ENCODE results near the gene SH3GL2. TPM values are rescaled to one million over a fixed set of nuclear protein-coding genes. Genes with fewer than 3 reads are reported as not detected.

SH3GL2 gene
- total RNA-seq, 1 donor from 2014 or later = under 0.01 TPM

GRCh38 chr9:17813798-17814197 lies 234.9 kb downstream of the SH3GL2 start:
- Histone ChIP-seq H3K27me3 (ENCODE audit: control insufficient read depth in 3 of 3, insufficient read depth in 3 of 3, low read length in 3 of 3) (no peaks in the 10 kb centered on the region), H3K4me1 (ENCODE audit: control insufficient read depth in 3 of 3, insufficient read depth in 3 of 3, low read length in 3 of 3) (no peaks in the 10 kb centered on the region), H3K9me3 (ENCODE audit: control insufficient read depth in 3 of 3, low read length in 3 of 3) (no peaks in the 10 kb centered on the region), H3K36me3 (ENCODE audit: control insufficient read depth in 3 of 3, insufficient read depth in 3 of 3, low read length in 3 of 3) (no peaks in the 10 kb centered on the region), H3K4me3 (ENCODE audit: low read length in 3 of 3) (no peak overlapping the region), H3K27ac (ENCODE audit: low read depth, low read length) (no peak overlapping the region), H3K9ac (ENCODE audit: low read depth in 1 of 3, low read length in 3 of 3) (no peak overlapping the region)

DNA sequence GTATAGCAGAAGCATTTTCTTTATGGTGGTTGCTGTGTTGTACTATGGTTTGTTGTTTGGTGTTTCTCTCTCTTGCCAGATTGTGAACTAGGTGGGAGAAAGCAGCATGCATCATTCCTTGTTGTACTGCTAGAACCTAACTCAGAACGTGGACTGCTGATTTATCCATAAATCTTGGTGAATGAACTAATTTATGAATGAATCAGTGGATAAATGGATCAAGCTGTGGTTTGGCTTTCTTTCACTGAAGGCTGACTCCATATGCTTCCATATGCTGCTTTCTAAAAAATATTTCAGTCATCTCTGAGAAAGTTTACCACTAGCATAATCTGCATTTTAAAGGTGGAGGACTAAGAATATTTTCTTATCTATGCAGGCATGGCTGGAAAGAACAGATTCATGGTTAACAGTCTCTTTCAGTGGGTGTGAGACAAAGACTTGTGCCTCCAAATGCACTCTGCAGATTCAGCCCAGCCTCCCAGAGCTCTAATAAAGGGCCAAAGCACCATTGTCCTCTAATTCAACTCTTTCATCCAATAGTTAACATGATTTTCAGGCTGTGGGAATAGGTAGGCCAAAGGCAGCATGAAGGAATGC lies 237.7 kb downstream of the SH3GL2 start:
- no peak overlapping the region for H3K9ac ChIP-seq (ENCODE audit: low read depth in 1 of 3, low read length in 3 of 3)
- no peaks in the 10 kb centered on the region for H3K4me1 ChIP-seq (ENCODE audit: control insufficient read depth in 3 of 3, insufficient read depth in 3 of 3, low read length in 3 of 3)
- no peak overlapping the region for H3K27ac ChIP-seq (ENCODE audit: low read depth, low read length)
- H3K9me3 ChIP-seq (ENCODE audit: control insufficient read depth in 3 of 3, low read length in 3 of 3) = no peaks in the 10 kb centered on the region
- no peaks in the 10 kb centered on the region for H3K27me3 ChIP-seq (ENCODE audit: control insufficient read depth in 3 of 3, insufficient read depth in 3 of 3, low read length in 3 of 3)
- no peak overlapping the region for H3K4me3 ChIP-seq (ENCODE audit: low read length in 3 of 3)
- no peaks in the 10 kb centered on the region for H3K36me3 ChIP-seq (ENCODE audit: control insufficient read depth in 3 of 3, insufficient read depth in 3 of 3, low read length in 3 of 3)

- Histone ChIP-seq H3K36me3 (ENCODE audit: control insufficient read depth in 3 of 3, insufficient read depth in 3 of 3, low read length in 3 of 3) (no peaks in the 10 kb centered on the region), H3K4me1 (ENCODE audit: control insufficient read depth in 3 of 3, insufficient read depth in 3 of 3, low read length in 3 of 3) (no peaks in the 10 kb centered on the region), H3K9ac (ENCODE audit: low read depth in 1 of 3, low read length in 3 of 3) (no peak overlapping the region), H3K9me3 (ENCODE audit: control insufficient read depth in 3 of 3, low read length in 3 of 3) (no peaks in the 10 kb centered on the region), H3K4me3 (ENCODE audit: low read length in 3 of 3) (no peak overlapping the region), H3K27me3 (ENCODE audit: control insufficient read depth in 3 of 3, insufficient read depth in 3 of 3, low read length in 3 of 3) (no peaks in the 10 kb centered on the region), H3K27ac (ENCODE audit: low read depth, low read length) (no peak overlapping the region)
Measured at GRCh38 chr9:17824191-17824590, 245.3 kb downstream of the SH3GL2 start.

DNA sequence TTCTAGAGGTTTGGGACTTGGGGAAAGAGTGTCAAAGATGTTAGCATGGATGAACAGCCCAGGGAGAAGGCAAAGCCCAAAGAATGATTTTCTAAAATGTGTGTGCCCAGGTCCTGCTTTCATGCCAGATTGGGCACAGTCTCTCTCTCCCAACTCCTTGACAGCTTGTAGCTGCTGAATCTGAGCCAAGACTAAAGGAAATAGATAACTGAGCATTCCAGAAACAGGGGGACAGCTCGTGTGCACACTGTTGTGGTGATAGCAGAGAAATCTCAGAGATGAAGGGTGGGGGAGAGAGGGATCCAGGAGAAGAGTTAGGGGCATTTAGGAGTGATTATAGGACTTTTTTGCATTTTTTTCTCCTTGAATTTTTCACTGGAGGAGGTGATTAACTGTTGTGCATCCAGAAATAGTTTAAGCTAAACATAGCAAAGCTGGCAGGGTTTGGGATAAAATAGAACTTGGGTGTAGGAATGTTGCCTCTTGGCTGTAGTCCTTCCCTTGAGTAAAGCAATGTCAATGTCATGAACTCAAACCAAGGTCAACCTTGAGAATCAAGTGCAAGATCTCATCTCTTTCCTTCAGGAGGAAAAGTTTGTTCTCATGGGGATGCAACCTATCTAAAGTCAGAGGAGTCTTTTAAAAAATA lies 245.9 kb downstream of the SH3GL2 start:
- Histone ChIP-seq H3K27me3 (ENCODE audit: control insufficient read depth in 3 of 3, insufficient read depth in 3 of 3, low read length in 3 of 3) (no peaks in the 10 kb centered on the region), H3K4me3 (ENCODE audit: low read length in 3 of 3) (no peak overlapping the region), H3K9me3 (ENCODE audit: control insufficient read depth in 3 of 3, low read length in 3 of 3) (no peaks in the 10 kb centered on the region), H3K27ac (ENCODE audit: low read depth, low read length) (no peak overlapping the region), H3K9ac (ENCODE audit: low read depth in 1 of 3, low read length in 3 of 3) (no peak overlapping the region), H3K4me1 (ENCODE audit: control insufficient read depth in 3 of 3, insufficient read depth in 3 of 3, low read length in 3 of 3) (no peaks in the 10 kb centered on the region), H3K36me3 (ENCODE audit: control insufficient read depth in 3 of 3, insufficient read depth in 3 of 3, low read length in 3 of 3) (no peaks in the 10 kb centered on the region)

DNA sequence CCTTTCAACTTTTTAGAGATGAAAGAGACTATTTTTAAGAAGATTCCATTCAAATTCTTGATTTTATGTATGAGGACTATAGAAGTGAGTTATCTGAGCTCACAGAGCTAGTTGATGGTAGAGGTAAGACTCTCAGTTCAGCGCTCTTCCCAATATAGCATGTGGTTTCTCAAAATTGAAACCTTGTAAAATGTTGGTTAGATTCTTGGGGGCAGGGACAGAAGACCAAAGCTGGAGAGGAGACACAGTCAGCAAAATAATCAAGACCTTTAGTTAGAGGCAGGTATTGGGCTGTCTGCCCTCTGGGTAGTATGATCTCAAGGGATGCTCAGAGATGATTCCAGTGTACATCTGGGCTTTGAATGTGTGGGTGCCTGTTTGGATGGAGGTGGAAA lies 246.4 kb downstream of the SH3GL2 start:
- H3K4me1 ChIP-seq (ENCODE audit: control insufficient read depth in 3 of 3, insufficient read depth in 3 of 3, low read length in 3 of 3) = no peaks in the 10 kb centered on the region
- H3K9ac ChIP-seq (ENCODE audit: low read depth in 1 of 3, low read length in 3 of 3) = no peak overlapping the region
- H3K27me3 ChIP-seq (ENCODE audit: control insufficient read depth in 3 of 3, insufficient read depth in 3 of 3, low read length in 3 of 3) = no peaks in the 10 kb centered on the region
- H3K27ac ChIP-seq (ENCODE audit: low read depth, low read length) = no peak overlapping the region
- no peaks in the 10 kb centered on the region for H3K9me3 ChIP-seq (ENCODE audit: control insufficient read depth in 3 of 3, low read length in 3 of 3)
- no peaks in the 10 kb centered on the region for H3K36me3 ChIP-seq (ENCODE audit: control insufficient read depth in 3 of 3, insufficient read depth in 3 of 3, low read length in 3 of 3)
- no peak overlapping the region for H3K4me3 ChIP-seq (ENCODE audit: low read length in 3 of 3)

- Histone ChIP-seq H3K9ac (ENCODE audit: low read depth in 1 of 3, low read length in 3 of 3) (no peak overlapping the region), H3K27ac (ENCODE audit: low read depth, low read length) (no peak overlapping the region), H3K4me3 (ENCODE audit: low read length in 3 of 3) (no peak overlapping the region), H3K4me1 (ENCODE audit: control insufficient read depth in 3 of 3, insufficient read depth in 3 of 3, low read length in 3 of 3) (no peaks in the 10 kb centered on the region), H3K36me3 (ENCODE audit: control insufficient read depth in 3 of 3, insufficient read depth in 3 of 3, low read length in 3 of 3) (no peaks in the 10 kb centered on the region), H3K9me3 (ENCODE audit: control insufficient read depth in 3 of 3, low read length in 3 of 3) (no peaks in the 10 kb centered on the region), H3K27me3 (ENCODE audit: control insufficient read depth in 3 of 3, insufficient read depth in 3 of 3, low read length in 3 of 3) (no peaks in the 10 kb centered on the region)
Measured at GRCh38 chr9:17829064-17829463, 250.2 kb downstream of the SH3GL2 start.

GRCh38 chr9:17829812-17830385 lies 251.0 kb downstream of the SH3GL2 start:
- Histone ChIP-seq H3K27ac (ENCODE audit: low read depth, low read length) (no peak overlapping the region), H3K4me1 (ENCODE audit: control insufficient read depth in 3 of 3, insufficient read depth in 3 of 3, low read length in 3 of 3) (no peaks in the 10 kb centered on the region), H3K36me3 (ENCODE audit: control insufficient read depth in 3 of 3, insufficient read depth in 3 of 3, low read length in 3 of 3) (no peaks in the 10 kb centered on the region), H3K9me3 (ENCODE audit: control insufficient read depth in 3 of 3, low read length in 3 of 3) (no peaks in the 10 kb centered on the region), H3K27me3 (ENCODE audit: control insufficient read depth in 3 of 3, insufficient read depth in 3 of 3, low read length in 3 of 3) (no peaks in the 10 kb centered on the region), H3K4me3 (ENCODE audit: low read length in 3 of 3) (no peak overlapping the region), H3K9ac (ENCODE audit: low read depth in 1 of 3, low read length in 3 of 3) (no peak overlapping the region)

DNA sequence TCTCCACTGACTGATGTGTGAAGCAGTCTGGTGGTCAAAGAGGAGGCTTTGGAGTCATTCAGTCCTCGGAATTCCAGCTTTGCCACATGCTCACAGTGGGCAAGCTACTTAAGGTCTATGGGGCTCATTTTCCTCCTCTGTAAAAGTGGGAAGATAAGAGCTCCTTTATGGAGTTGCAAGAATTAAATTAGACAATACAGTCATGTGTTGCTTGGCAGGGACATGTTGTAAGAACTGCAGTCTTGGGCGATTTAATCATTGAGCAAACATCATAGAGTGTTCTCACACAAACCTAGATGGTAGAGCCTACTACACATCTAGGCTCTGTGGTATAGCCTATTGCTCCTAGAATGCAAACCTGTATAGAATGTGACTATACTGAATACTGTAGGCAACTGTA lies 253.9 kb downstream of the SH3GL2 start:
- Histone ChIP-seq H3K27ac (ENCODE audit: low read depth, low read length) (no peak overlapping the region), H3K4me3 (ENCODE audit: low read length in 3 of 3) (no peak overlapping the region), H3K9ac (ENCODE audit: low read depth in 1 of 3, low read length in 3 of 3) (no peak overlapping the region), H3K36me3 (ENCODE audit: control insufficient read depth in 3 of 3, insufficient read depth in 3 of 3, low read length in 3 of 3) (no peaks in the 10 kb centered on the region), H3K27me3 (ENCODE audit: control insufficient read depth in 3 of 3, insufficient read depth in 3 of 3, low read length in 3 of 3) (no peaks in the 10 kb centered on the region), H3K9me3 (ENCODE audit: control insufficient read depth in 3 of 3, low read length in 3 of 3) (no peaks in the 10 kb centered on the region), H3K4me1 (ENCODE audit: control insufficient read depth in 3 of 3, insufficient read depth in 3 of 3, low read length in 3 of 3) (no peaks in the 10 kb centered on the region)

- Histone ChIP-seq H3K36me3 (ENCODE audit: control insufficient read depth in 3 of 3, insufficient read depth in 3 of 3, low read length in 3 of 3) (no peaks in the 10 kb centered on the region), H3K27ac (ENCODE audit: low read depth, low read length) (no peak overlapping the region), H3K9ac (ENCODE audit: low read depth in 1 of 3, low read length in 3 of 3) (no peak overlapping the region), H3K27me3 (ENCODE audit: control insufficient read depth in 3 of 3, insufficient read depth in 3 of 3, low read length in 3 of 3) (no peaks in the 10 kb centered on the region), H3K4me3 (ENCODE audit: low read length in 3 of 3) (no peak overlapping the region), H3K4me1 (ENCODE audit: control insufficient read depth in 3 of 3, insufficient read depth in 3 of 3, low read length in 3 of 3) (no peaks in the 10 kb centered on the region), H3K9me3 (ENCODE audit: control insufficient read depth in 3 of 3, low read length in 3 of 3) (no peaks in the 10 kb centered on the region)
Measured at GRCh38 chr9:17833846-17834245, 255.0 kb downstream of the SH3GL2 start.

DNA sequence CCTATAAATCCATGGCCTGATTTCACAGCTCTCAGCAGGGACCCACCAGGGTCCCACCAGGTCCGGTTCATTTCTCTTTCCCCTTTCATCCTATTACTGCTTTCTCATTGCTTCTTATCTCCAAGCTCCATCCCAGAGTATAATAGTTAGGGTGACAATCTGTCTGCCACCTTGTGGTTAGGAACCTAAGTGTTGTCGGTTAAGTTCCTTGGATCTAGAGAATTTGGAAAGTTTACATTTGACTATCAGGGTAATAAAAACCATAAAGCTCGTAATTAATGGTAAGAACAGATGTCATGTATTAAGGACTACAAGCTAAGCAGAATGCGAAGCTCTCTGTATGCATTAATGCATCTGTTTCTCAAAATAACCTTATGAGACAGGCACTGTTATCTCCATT lies 259.1 kb downstream of the SH3GL2 start:
- Histone ChIP-seq H3K36me3 (ENCODE audit: control insufficient read depth in 3 of 3, insufficient read depth in 3 of 3, low read length in 3 of 3) (no peaks in the 10 kb centered on the region), H3K4me1 (ENCODE audit: control insufficient read depth in 3 of 3, insufficient read depth in 3 of 3, low read length in 3 of 3) (no peaks in the 10 kb centered on the region), H3K27me3 (ENCODE audit: control insufficient read depth in 3 of 3, insufficient read depth in 3 of 3, low read length in 3 of 3) (no peaks in the 10 kb centered on the region), H3K9me3 (ENCODE audit: control insufficient read depth in 3 of 3, low read length in 3 of 3) (no peaks in the 10 kb centered on the region), H3K4me3 (ENCODE audit: low read length in 3 of 3) (no peak overlapping the region), H3K27ac (ENCODE audit: low read depth, low read length) (no peak overlapping the region), H3K9ac (ENCODE audit: low read depth in 1 of 3, low read length in 3 of 3) (no peak overlapping the region)

Measured in skeletal muscle tissue (tissue), 4 donors.